ENCODE data around the gene LAMA5. TPM values are rescaled to one million over a fixed set of nuclear protein-coding genes. Genes with fewer than 3 reads are reported as not detected.

Gene LAMA5
- total and polyA plus RNA-seq, 7 donors: 1.8 to 409 (median 56.5) TPM

DNA sequence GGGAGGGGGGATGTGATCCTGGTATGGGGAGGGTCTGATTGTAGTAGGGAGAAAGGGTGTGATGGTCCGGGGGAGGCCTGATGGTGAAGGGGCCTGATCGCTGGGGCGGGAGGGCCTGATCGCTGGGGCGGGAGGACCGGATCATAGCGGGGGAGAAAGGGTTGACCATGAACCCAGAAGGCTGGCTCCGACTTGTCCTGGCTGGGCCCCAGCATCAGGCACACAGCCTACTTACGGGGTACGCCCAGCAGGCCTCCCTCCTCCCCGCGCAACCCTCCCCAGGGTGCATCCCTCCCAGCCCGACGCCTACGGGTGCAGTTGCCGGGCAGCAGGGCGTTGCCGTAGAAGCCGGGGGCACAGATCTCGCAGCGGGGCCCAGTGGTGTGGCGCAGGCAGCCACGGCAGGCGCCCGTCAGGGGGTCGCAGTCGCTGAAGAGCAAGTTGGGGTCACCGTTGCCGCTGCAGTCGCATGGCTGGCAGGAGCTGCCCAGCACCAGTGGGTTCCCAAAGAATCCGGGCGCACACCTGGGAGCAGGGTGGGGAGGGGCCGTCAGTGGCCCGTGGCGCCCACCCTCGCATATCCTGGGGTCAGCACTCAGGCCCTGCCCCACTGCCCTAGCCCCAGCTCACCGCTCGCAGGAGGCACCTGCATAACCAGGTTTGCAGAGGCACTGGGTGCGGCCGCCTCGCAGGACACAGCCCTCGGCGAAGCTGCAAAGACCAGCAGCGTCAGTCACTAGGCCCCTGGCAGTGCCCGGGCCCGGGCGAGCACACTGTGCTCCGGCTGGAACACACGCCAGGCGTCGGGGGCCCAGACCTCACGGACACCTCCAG is 43.7 kb downstream of the LAMA5 start:
- H3K36me3 ChIP-seq: peaks cover 59 to 94% (median 79%) of the 10 kb centered on the region in 4 donors
- intact Hi-C loops (cut with DNase I): no loop called here
- WGBS, 2 donors: 91 to 92% methylated on average over 52 of the region's 52 CpGs

DNA sequence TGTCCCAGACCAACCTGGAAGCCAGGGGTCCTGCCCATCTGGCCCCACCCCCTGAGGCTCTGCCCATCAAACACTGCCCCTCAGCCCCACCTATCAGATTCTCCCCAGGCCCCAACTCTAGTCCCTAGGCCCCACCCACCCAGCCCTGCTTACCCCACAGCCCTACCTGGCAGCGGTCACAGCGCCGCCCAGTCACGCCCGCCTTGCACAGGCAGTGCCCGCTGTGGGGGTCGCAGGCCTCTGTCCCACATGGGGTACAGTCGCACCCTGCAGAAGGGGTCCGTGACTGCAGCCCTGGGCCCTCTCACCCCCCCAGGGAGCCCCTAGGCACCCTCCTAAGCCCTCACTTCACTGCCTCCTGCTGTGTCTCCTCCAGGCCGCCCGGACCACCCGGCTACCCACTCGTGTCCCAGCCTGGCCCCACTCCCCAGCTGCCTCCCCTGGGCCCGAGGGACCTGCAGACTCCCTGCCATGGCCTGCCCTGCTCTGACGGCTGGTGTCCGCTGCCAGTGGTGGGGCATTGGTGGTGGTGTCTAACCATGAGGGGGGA is 44.5 kb downstream of the LAMA5 start:
- DNase-seq: no peak
- 82 to 93% methylated on average over 16 of the region's 16 CpGs for WGBS, 2 donors
- Histone ChIP-seq H3K9me3 (no peaks in the 10 kb centered on the region), H3K4me3 (no peak overlapping the region), H3K36me3 (peaks cover 60 to 89% (median 73%) of the 10 kb centered on the region in 4 donors), H3K27ac (peak overlapping the region in 2 of 4 donors; percentile 39 to 42), H3K4me1 (no peaks in the 10 kb centered on the region), H3K27me3 (no peaks in the 10 kb centered on the region)
- intact Hi-C loops (cut with DNase I): no loop called here
- TF ChIP-seq POLR2AphosphoS5 (IDR thresholded peaks at IDR 0.05) (no peak), EP300 (IDR thresholded peaks at IDR 0.05) (no peak), POLR2A (IDR thresholded peaks at IDR 0.05) (no peak)
- TF ChIP-seq, protein P1, sequence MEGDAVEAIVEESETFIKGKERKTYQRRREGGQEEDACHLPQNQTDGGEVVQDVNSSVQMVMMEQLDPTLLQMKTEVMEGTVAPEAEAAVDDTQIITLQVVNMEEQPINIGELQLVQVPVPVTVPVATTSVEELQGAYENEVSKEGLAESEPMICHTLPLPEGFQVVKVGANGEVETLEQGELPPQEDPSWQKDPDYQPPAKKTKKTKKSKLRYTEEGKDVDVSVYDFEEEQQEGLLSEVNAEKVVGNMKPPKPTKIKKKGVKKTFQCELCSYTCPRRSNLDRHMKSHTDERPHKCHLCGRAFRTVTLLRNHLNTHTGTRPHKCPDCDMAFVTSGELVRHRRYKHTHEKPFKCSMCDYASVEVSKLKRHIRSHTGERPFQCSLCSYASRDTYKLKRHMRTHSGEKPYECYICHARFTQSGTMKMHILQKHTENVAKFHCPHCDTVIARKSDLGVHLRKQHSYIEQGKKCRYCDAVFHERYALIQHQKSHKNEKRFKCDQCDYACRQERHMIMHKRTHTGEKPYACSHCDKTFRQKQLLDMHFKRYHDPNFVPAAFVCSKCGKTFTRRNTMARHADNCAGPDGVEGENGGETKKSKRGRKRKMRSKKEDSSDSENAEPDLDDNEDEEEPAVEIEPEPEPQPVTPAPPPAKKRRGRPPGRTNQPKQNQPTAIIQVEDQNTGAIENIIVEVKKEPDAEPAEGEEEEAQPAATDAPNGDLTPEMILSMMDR (IDR thresholded peaks at IDR 0.05): no peak

More for the DNA sequence above, 43.7 kb downstream of the LAMA5 start:
- TF ChIP-seq POLR2A (IDR thresholded peaks at IDR 0.05): no peak
- TF ChIP-seq POLR2AphosphoS5 (IDR thresholded peaks at IDR 0.05): peak in 1 of 4 donors; percentile 1
- no peaks in the 10 kb centered on the region for H3K9me3 ChIP-seq
- no peak overlapping the region for H3K4me3 ChIP-seq
- DNase-seq: no peak
- no peaks in the 10 kb centered on the region for H3K27me3 ChIP-seq
- H3K4me1 ChIP-seq: no peaks in the 10 kb centered on the region
- peak overlapping the region in 2 of 4 donors; percentile 31 to 39 for H3K27ac ChIP-seq

DNA sequence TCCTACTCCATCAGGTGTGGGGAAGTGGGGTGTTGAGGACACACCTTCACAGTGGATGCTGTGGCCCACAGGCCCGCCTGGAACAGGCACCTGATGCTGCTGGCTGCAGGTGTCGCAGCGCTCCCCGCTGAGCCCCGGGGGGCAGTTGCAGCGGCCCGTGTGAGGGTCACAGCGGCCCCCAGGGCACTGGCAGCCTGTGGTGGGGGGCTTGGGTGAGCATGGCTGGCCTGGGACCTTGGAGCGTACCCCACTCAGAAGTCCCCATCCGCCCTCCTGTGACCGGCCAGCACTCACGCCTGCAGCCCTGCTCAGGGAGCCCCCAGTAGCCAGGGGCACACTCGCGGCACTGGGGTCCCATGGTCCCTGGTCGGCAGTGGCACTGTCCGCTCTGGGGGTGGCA is 45.1 kb downstream of the LAMA5 start:
- no peak for TF ChIP-seq POLR2A (IDR thresholded peaks at IDR 0.05)
- TF ChIP-seq EP300 (IDR thresholded peaks at IDR 0.05): no peak
- no peak for TF ChIP-seq POLR2AphosphoS5 (IDR thresholded peaks at IDR 0.05)
- TF ChIP-seq, protein P1 (IDR thresholded peaks at IDR 0.05): no peak
- Histone ChIP-seq H3K4me3 (no peak overlapping the region), H3K9me3 (no peaks in the 10 kb centered on the region), H3K27me3 (no peaks in the 10 kb centered on the region), H3K36me3 (peaks cover 60 to 89% (median 73%) of the 10 kb centered on the region in 4 donors), H3K27ac (peak overlapping the region; percentile 39 to 52 (median 45)), H3K4me1 (no peaks in the 10 kb centered on the region)
- intact Hi-C loops (cut with DNase I): no loop called here
- no peak for DNase-seq
- 96% methylated on average over 16 of the region's 16 CpGs for WGBS, 2 donors

DNA sequence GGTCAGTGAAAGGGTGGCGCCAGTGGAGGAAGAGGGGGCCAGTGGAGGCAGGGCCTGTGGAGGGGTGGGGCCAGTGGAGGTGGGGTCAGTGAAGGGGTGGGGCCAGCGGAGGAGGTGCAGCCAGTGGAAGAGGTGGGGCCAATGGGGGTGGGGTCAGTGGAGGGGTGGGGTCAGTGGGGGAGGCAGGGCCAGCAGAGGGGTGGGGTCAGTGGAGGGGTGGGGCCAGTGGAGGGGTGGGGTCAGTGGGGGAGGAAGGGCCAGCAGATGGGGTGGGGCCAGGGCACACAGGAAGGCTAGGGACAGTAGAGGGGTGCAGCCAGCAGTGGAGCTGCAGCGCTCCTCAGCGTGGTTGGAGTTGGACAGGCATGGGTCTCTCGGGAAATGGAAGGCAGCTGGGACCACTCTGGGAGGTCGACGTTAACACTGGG is 45.6 kb downstream of the LAMA5 start:
- Histone ChIP-seq H3K27ac (peak overlapping the region; percentile 39 to 52 (median 45)), H3K4me3 (no peak overlapping the region), H3K36me3 (peaks cover 60 to 89% (median 73%) of the 10 kb centered on the region in 4 donors), H3K27me3 (no peaks in the 10 kb centered on the region), H3K9me3 (no peaks in the 10 kb centered on the region), H3K4me1 (no peaks in the 10 kb centered on the region)
- TF ChIP-seq, protein P1 (IDR thresholded peaks at IDR 0.05): no peak
- no peak for TF ChIP-seq POLR2A (IDR thresholded peaks at IDR 0.05)
- no peak for DNase-seq
- 88 to 93% methylated on average over 7 of the region's 7 CpGs for WGBS, 2 donors
- intact Hi-C loops (cut with DNase I): no loop called here

DNA sequence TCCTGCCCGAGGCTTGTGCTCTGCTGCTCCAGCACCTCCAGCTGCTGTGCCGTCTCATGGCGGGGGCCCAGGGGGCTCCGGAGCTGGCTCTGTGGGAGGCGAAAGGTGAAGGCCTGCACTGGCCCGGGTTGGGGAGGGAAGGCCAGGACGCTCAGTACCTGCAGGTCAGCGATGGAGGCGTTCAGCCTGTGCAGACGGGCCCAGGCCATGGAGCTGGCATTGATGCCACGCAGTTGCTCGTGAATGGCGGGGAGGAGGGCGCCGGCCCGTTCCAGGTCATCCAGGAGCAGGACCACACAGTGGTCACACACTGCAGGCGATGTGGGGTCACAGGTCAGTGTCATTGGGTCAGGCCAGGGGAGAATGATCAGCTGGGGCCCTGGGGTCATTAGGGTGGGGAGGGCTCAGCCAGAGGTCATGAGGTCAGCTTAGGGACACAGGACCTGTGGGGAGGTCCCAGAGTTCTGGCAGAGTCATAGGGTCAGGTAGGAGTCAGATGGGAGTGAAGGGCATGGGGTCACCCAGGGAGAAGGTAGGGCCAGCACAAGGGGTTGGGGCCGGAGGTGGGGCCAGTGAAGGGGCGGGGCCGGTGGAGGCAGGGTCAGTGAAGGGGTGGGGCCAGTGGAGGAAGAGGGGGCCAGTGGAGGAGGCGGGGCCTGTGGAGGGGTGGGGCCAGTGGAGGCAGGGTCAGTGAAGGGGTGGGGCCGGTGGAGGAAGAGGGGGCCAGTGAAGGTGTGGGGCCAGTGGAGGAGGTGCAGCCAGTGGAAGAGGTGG is 46.3 kb downstream of the LAMA5 start:
- Histone ChIP-seq H3K27ac (peak overlapping the region; percentile 1 to 71 (median 62)), H3K4me1 (no peaks in the 10 kb centered on the region), H3K36me3 (peaks cover 61 to 89% (median 76%) of the 10 kb centered on the region in 4 donors), H3K27me3 (no peaks in the 10 kb centered on the region), H3K9me3 (no peaks in the 10 kb centered on the region), H3K4me3 (no peak overlapping the region)
- TF ChIP-seq, protein P1 (IDR thresholded peaks at IDR 0.05): no peak
- no peak for TF ChIP-seq POLR2AphosphoS5 (IDR thresholded peaks at IDR 0.05)
- TF ChIP-seq EP300 (IDR thresholded peaks at IDR 0.05): no peak
- TF ChIP-seq POLR2A (IDR thresholded peaks at IDR 0.05): no peak
- intact Hi-C loops (cut with DNase I): no loop called here
- no peak for DNase-seq
- 87 to 94% methylated on average over 22 of the region's 22 CpGs for WGBS, 2 donors

All from sigmoid colon (tissue), 7 donors.